HT1080 (cell line): ENCODE data around the gene NKD1. TPM values are rescaled to one million over a fixed set of nuclear protein-coding genes. Genes with fewer than 3 reads are reported as not detected.
"Not testable (repeated sequence)": the region's sequence is repeated elsewhere in the genome, so short reads cannot be mapped to it uniquely, and the experiment has no call there.

Experiments used
- DNase-seq: peaks from one replicate; pipeline ENCODE4 v3.0.0-alpha.2; 2015; ENCODE audit warnings: low read depth
- polyA plus RNA-seq, 2 experiments: library from polyadenylated mRNA; depleted of rRNA; stranded (reverse); fragments of >200 nt; gene quantifications; 2 replicates each; pipeline ENCODE4 v1.2.3, GENCODE V29; 2015
- total RNA-seq: library from RNA; depleted of rRNA; stranded (reverse); fragments of >200 nt; shearing (Covaris generic); gene quantifications from 2 replicates; pipeline ENCODE4 v1.2.3, GENCODE V29; 2014; rRNA removed

NKD1 gene, protein sequence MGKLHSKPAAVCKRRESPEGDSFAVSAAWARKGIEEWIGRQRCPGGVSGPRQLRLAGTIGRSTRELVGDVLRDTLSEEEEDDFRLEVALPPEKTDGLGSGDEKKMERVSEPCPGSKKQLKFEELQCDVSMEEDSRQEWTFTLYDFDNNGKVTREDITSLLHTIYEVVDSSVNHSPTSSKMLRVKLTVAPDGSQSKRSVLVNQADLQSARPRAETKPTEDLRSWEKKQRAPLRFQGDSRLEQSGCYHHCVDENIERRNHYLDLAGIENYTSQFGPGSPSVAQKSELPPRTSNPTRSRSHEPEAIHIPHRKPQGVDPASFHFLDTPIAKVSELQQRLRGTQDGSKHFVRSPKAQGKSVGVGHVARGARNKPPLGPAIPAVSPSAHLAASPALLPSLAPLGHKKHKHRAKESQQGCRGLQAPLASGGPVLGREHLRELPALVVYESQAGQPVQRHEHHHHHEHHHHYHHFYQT
- 0.10 and 0.37 TPM in 2 replicates for total RNA-seq
- 0.12 and 0.13 TPM in 2 replicates for polyA plus RNA-seq (2015; cell fraction: cytosol; rRNA removed)
- polyA plus RNA-seq (2015; cell fraction: nucleus; rRNA removed) = 0.08 and 0.10 TPM in 2 replicates

DNA sequence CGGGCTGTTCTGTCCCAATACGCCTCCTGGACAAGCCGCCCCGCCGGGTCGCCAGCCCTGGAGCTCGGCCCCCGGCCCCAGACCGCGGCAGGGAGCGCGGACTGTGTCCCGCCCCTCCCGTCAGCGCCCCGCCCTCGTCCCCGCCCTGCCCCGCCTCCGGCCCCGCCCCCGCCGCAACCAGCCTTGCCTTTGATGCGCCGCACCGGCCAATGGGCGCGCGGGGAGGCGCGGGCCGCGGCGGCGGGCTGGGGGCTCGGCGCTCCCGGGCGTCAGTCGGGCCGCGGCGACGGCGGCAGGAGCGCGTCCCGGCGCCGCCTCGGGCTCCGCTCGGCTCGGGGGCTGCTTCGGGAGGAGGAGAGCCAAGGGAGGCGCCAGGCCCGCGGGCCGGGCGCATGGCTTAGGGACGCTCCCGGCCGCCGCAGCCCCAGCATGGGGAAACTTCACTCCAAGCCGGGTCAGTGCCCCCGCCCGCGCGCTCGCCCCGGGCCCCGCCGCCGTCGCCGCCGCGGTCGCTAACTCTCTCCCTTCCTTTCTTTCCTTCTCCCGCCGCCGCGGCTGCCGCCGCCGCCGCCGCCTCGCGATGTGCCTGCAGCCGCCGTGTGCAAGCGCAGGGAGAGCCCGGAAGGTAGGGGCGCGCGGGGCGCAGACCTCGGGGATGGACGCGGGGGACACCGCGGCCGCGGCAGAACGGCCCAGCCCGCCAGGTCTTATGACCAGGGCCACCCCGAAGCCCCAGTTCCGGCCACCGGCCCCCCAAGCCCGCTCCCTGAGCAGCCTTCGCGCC, at the start of gene NKD1:
TSS of gene NKD1 (plus strand) at position 272 of the 784 bp plus-strand sequence. CDS start at position 430, 158 bp downstream.
- DNase-seq = no peak

DNA sequence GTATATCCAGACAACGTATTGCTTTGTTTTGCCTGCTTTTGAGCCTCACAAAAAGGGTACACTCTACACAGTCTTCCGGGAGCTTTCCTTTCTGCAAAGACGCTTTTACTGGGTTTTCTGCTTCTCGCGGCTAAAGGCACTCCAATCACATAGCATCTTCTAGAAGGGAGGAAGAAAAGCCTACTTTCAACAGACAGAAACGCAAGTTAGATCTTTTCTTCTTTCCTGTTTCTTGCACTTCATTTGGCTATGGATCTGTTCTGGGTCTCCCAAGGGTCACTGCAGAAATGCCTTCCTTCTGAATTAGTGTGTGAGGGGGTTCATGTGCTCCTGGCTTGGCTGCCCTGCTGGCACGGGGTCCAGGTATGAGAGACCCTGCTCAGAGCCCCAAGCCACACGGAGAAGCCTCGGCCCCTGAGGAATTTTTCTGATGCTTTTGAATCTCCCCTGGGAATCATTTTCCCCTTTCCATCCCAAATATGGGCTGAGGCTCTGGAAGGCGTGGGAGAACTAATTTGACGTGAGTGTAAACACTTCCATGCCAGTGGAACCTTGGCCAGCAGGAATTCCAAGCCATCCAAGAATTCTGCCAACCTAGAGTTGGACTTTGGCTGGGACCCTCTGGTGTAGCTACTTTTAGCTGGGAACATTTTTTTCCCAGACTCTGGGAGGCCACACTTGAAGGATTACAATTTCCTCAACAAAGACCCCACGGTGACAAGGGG, 49.6 kb upstream of the NKD1 start:
- DNase-seq = no peak

DNA sequence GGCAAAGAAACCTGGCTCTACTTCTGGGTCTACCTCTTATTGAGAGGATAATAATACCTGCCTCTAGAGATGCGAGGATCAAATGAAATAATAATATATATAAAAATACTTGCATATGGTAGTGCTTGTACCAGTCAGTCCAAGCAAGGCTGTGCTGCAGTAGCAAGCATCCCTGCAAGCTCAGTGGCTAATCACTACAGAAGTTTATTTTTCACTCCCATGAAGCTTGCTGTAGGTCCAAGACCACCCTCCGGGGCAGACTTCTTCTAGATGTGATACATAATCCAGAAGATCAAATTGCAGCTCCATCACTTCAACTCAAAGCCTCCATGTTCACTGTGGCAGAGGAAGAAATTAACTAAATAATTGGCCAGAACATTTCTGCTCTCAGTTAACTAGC, 48.9 kb upstream of the NKD1 start:
- no peak for DNase-seq

DNA sequence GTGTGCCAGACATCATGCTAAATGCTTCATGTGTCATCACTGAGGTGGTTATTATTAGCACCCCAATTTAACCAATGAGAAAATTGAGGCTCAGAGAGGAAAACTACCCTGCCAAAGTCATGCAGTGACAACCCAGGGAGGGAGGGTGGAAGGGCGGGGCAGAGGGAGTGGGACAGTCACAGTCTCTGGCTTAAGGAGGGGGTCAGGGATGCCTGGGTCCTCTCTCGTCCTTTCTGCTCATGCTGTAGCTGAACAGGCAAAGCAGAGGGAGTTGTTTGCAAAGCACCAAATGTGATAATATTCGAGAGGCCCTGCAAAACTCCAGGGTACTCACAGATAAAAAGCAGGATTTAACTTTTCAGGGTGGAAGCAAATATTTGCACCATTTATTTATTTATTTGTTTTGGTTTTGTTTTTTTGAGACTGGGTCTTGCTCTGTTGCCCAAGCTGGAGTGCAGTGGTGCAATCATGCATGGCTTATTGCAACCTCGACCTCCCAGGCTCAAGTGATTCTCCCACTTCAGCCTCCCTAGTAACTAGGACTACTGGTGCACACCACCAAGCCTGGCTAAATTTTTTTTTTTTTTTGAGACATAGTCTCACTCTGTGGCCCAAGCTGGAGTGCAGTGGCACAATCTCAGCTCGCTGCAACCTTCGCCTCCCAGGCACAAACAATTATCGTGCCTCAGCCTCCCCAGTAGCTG, 47.9 kb upstream of the NKD1 start:
- no peak for DNase-seq

DNA sequence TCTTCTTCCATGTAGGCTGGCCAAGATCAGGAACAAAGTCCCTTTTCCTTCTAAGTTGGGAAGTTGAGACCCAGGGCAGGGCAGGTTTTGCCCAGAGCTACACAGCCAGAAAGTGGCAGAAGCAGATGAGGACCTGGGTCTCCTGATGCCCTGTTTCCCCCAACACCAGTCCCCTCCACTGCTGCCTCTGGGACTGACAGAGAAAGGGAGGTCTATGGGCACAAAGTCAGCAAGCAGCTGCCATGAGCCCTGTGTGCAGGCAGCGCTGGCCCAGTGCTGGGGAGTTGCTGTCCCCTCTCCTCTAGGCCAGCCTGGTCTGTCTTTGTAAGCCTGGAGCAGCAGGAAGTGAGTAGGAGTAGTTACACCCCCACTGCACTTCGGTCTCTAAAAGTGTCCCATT, 46.9 kb upstream of the NKD1 start:
- DNase-seq = no peak

DNA sequence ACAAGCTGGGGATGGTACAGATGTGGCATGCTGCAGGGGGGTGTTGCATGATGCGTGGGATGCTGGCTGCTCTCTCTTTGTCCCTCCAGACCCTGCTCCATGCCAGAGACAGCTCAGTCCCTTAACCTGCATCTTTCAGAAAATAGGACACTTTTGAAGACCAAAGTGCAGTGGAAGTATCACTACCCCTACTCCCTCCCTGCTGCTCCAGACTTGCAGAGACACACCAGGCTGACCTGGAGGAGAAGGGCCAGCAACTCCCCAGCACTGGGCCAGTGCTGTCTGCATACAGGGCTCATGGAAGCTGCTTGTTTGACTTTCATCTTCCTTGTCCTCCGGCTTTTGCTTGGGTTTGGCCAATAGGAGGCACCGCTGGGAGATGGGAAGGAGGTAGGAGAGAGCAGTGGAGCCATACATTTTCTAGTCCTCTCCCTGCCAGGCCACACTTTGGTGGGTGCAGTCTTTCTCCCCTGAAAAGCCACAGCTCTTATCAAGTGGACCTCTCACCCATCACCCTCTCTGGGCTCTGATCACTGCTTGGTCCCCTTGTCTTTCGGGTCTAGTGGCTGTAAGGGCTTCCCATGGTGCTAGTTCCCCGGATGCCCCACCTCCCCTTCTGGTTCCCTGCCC, 46.1 kb upstream of the NKD1 start:
- no peak for DNase-seq

DNA sequence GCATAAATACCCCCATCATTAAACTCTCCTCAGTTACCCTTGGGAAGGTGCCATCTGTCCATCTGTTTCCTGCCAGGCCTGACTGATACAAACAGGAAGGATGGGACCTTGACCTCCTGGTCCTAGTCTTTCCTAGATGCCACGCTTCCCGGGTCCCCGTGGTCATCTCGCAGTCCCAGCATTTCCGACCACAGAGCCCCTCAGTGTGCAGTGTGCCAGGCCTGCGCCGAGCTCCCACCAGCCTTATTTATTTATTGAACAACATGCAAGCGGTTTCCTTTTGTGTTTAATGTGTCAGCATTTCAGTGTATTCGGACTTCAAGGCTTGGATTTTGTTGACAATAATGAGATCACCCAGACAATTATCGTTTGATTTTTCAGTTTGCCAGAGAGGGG, 45.6 kb upstream of the NKD1 start:
- DNase-seq = no peak

DNA sequence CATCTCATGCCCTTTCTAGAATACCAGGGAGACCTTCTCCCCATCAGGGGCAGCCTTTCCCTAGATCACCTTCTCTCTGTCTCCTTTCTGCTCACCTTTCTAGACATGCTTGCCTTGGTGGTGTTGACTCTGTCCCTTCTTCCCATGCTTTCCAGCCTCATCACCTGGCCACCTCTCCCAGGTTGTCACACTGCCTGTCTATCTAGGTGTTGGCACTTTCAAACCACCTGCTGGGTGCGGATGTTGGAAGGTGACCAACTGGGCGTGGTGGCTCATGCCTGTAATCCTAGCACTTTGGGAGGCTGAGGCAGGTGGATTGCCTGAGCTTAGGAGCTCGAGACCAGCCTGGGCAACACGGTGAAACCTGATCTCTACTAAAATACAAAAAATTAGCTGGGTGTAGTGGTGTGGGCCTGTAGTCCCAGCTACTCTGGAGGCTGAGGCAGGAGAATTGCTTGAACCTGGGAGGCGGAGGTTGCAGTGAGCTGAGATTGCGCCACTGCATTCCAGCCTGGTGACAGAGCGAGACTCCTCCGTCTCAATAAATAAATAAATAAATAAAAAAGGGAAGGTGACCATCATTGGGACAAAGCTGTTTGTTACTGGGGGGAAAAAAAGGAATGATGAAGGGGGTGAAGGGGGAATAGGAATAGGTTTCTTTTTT, 44.2 kb upstream of the NKD1 start:
- DNase-seq = not testable (repeated sequence)

DNA sequence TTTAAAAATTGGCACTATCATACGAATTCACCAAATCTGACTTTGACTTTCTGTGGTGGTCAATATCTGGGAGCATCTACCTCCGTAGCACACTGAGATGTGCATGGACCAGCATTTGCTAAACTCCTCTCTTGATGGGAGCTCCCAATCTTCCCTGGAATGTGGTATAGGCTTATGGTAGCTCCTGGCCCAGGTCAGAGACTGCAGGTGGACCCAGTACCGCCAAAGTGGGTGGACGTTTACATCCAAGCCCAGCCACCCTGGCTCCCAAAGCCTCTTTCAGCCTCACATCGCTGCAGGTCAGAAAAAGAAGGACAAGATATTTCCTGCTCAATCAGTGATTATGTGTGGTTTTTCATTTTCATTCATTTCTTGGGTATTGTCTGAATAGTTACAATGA, 43.1 kb upstream of the NKD1 start:
- no peak for DNase-seq

DNA sequence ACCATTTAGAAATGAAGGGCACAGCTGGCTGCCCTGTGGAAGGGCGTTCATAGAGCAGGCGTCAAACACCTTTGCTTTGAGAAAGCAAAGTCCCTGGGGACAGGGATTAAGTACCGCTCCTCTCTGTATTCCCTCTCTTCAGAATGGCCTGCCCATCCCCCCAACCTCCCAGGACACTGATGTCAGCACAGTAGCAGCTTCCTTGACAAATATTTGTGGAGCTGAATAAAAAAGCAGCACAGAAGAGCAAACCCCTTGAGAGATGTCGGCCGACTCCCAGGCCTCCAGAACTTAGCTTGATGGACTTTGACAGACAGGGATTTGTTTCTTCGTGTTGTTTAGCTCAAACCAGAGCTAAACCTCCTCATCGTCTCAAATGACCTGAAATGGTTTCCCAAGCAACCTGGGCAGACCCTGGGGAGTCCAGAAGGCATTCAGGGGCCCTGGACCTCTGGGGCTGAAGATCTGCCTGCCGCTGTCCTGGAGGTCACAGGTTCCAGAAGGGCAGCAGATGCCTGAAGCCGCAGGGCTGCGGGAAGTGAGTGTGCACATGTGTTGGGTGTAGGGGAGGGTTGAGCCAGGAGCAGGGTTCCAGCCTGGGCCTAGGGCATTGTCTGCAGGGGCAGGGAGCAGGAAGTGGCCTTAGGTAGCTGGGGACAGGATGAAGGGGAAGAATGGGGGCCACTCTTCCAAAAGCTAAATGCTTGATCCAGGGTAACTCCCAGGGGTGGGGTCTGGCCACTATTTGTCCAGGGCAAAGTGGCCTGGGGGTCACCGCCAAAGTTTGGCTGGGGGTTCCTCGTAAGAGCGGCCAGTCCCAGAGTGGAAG, 42.3 kb upstream of the NKD1 start:
- no peak for DNase-seq

DNA sequence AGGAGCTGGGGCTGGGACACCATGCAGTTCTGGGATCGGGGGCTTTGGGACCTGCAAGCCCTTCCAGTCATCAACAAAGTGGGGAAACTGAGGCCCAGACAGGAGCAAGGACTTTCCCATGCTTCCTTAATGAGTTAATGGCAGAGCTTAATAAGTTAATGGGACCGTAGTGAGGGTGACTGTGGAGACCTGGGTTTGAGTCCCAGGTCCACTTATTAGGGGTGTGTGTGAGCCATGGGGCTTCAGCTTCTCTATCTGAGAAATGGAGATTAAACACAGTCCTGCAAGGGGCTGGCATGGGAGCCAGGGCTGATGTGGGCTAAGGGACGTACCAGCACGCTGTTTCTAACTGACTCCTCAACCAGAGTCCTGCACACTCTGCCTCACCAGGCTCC, 41.7 kb upstream of the NKD1 start:
- no peak for DNase-seq

DNA sequence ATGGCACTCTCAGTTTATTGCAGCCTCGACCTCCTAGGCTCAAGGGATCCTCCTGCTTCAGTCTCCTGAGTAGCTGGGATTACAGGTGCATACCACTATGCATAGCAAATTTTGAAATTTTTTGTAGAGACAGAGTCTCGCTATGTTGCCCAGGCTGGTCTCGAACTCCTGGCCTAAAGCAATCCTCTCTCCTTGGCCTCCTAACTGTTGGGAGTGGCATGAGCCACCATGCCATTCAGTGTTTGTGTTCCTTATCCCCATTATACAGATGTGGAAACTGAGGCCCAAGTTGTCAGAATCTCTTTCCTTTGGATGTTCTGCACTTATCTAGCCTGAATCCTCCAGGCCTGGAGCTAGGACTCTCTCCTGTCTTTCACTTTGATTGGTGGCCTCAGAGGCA, 40.8 kb upstream of the NKD1 start:
- no peak for DNase-seq

DNA sequence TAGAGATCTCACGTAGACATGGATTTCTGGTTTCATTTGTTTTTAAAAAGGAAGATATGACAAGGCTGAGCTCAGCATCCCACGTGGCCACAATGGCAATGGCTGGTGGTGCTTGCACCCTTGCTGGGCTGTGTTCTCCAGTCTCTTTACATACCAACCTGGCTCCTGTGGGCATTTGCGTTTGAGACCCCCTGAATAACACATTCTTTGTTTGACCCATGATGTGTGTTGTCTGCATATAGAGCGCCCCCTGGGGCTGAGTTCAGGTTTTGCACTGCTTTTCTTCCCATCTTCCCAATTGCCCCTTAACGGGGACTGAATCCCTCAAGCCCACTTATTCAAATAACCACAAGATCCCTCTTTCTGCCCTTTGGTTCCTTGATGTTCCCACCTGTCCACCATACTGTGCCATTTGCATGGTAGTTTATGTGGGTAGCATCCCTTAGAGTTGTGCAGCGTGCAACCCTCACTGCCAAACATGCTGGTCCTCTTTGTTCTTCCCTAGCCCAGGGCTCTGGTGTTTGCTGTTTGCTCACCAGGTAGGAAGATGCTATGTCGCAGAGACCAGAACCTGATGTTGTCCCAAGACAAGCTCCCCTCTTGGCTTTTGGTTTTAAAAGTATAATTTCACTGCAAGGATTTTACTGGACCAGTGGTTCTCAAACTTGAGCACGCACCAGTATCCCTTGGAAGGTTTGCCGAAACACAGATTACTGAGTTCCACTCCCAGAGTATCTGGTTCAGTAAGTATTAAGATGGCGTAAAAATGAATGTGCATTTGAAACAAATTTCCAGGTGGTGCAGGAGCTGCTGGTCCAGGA, 38.5 kb upstream of the NKD1 start:
- peak; percentile 40 for DNase-seq

DNA sequence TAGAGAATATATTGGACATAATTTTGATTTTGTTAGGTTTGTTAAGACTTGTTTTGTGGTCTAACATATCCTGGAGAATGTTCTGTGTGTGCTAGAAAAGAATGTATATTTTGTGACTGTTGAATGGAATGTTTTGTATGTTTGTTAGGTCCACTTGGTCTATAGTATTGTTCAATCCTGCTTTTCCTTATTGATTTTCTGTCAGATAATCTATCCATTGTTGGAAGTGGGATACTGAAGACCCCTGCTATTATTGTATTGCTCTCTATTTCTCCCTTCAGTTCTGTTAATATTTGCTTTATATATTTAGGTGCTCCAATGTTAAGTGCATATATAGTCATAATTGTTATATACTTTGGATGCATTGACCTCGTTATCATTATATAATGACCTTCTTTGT, 33.0 kb upstream of the NKD1 start:
- no peak for DNase-seq

DNA sequence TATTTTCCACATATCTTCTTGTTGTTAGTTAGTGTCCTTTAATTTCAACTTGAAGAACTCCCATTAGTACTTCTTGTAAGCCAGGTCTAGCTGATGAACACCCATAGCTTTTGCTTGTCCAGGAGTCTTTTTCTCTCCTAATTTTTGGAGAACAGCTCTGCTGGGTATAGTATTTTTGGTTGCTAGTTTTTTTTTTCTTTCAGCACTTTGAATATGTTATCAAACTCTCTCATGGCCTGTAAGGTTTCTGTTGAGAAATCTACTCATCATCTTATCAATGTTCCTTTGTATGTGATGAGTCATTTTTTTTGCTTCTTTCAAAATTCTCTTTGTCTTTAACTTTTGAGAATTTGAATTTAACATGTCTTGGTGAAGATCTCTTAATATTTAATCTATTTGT, 31.8 kb upstream of the NKD1 start:
- DNase-seq = no peak

DNA sequence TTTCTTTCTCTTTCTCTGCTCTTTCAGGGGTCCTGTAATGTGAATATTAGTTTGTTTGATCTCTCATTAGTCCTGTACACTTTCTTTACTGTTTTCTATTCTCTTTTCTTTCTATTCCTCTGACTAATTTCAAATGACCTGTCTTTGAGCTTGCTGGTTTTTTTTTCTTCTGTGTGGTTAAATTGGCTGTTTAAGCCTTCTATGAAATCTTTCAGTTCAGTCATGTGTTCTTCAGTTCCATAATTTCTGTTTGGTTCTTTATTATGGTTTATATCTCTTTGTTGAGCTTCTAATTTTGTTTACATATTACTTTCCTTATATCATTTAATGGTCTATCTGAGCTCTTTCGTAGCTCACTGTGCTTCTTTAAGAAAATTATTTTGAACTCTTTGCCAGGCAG, 31.3 kb upstream of the NKD1 start:
- no peak for DNase-seq

DNA sequence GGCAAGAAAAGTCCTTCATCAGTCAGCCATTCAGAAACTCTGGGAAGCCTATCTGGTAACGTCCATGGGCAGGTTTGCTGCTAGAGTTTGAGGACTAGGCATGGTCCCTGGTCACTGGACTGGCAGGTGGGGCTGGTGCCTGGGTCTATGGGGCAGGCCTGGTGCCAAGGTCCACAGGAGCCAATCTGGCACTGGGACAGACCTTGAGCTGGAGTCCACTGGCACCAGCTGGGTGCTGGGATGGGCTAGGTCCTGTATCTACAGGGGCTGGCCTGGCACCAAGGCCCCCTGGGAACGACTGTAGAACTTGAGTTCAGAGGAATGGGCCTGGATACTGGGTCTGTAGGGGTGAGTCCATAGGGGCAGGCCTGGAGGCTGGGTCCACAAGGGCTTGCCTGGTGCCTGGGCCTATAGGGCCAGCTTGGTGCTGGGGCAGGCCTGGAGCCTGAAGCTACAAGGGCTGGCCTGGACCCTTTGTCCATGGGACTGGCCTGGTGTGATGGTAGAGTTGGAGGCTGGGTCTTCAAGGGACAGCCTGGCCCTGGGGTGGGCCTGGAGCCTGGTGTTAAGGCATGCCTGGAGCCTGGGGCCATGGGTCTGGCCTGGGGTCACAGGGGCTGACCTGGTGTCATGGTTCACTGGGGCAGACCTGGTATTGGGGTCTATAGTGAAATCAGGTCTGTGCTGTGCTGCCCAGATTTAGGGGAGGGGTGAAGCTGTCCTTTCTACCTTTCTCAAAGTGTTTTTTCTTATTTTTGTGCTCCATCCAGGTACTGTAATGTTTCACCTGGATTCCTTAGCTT, 30.5 kb upstream of the NKD1 start:
- no peak for DNase-seq
